Stomach (tissue), 4 donors: ENCODE data around the gene ITGB7.

Source experiments
- EP300 ChIP-seq: sonication (generic); formaldehyde crosslinking; IDR thresholded peaks from one replicate; pipeline ENCODE4 v1.6.1; 2017; ENCODE audit warnings: antibody characterized with exemption
- POLR2A ChIP-seq, 4 donors: fragments of 450-650 bp; IDR thresholded peaks; one replicate each; pipeline ENCODE4 v1.6.1; 2016; ENCODE audit warnings: antibody characterized with exemption in 4 of 4, control low read depth in 2 of 4, mild to moderate bottlenecking in 1 of 4, moderate library complexity in 1 of 4
- TF ChIP-seq, protein P1 (sequence below), 7 experiments: fragments of 450-650 bp in 4 of 7; fragments of 200-600 bp in 3 of 7; sonication (generic) in 3 of 7; IDR thresholded peaks; one replicate each; pipeline ENCODE4 v1.5.1; 2016 to 2019; ENCODE audit warnings: antibody characterized with exemption in 7 of 7, control low read depth in 2 of 7, mild to moderate bottlenecking in 1 of 7

DNA sequence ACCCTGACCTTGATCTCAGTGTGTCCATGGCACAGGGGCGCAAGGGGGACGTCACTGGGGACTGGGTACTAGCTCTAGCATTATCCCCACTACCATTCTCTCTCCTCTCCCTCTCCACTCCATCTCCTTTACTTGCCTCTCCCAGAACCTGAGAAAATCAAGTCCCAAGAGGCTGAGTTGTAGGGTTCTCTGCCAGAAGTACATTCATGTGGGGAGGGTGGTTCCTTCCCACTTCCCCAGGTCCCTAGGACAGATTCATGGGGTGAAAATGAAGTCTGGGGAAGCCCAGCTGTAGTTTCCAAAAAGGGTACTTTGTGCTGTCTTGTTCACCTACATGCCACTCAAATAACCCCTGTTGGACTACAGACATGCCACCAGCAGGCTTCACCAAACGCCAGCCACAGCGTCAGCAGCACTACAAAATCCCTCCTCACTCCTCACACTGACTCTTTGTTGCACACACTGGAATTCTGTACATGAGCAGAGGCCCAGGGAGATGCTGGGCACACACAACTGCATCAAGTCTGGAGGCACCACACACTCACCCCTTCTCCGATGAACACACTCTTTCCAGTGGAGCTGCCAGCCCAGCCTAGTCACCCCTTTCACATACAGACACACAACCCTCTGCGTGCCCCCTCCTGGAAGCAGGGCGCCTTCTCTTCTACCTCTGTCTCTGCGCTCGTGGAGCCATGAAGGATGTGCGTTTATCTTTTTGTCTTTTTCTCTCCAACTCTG, 18.0 kb upstream of the ITGB7 start:
- TF ChIP-seq, protein P1, sequence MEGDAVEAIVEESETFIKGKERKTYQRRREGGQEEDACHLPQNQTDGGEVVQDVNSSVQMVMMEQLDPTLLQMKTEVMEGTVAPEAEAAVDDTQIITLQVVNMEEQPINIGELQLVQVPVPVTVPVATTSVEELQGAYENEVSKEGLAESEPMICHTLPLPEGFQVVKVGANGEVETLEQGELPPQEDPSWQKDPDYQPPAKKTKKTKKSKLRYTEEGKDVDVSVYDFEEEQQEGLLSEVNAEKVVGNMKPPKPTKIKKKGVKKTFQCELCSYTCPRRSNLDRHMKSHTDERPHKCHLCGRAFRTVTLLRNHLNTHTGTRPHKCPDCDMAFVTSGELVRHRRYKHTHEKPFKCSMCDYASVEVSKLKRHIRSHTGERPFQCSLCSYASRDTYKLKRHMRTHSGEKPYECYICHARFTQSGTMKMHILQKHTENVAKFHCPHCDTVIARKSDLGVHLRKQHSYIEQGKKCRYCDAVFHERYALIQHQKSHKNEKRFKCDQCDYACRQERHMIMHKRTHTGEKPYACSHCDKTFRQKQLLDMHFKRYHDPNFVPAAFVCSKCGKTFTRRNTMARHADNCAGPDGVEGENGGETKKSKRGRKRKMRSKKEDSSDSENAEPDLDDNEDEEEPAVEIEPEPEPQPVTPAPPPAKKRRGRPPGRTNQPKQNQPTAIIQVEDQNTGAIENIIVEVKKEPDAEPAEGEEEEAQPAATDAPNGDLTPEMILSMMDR (IDR thresholded peaks at IDR 0.05) = no peak
- TF ChIP-seq EP300 (no peak), POLR2A (IDR thresholded peaks at IDR 0.05) (no peak)
